GM13976 (cell line): ENCODE data around the gene PRRT1.
A peak's percentile ranks its signal among the peaks of the same experiment; 100 is the strongest.
"Not testable (repeated sequence)": the region's sequence is repeated elsewhere in the genome, so short reads cannot be mapped to it uniquely, and the experiment has no call there.

Experiments used
- DNase-seq: peaks from one replicate; pipeline ENCODE4 v3.0.0; 2012; ENCODE audit warnings: low spot score
- CTCF ChIP-seq: IDR thresholded peaks from 2 replicates; pipeline ENCODE4 v1.5.1; 2012; ENCODE audit warnings: borderline replicate concordance, mild to moderate bottlenecking; ENCODE audit not compliant: insufficient read depth; ENCODE audit errors: extremely low read depth, missing control alignments, control extremely low read depth
- in situ Hi-C: fragments of 300-500 bp; cut with MboI; formaldehyde crosslinking; loops from one replicate; pipeline ENCODE4 v1.12.0; 2022; ENCODE audit warnings: low sequenced_read_pairs, mixed read lengths, inconsistent platforms; ENCODE audit not compliant: unreplicated experiment

The PRRT1 gene

GRCh38 chr6:32195902-32196681 is 44.4 kb upstream of the PRRT1 start:
- no peak for TF ChIP-seq CTCF
- in situ Hi-C loops, result no loop called here
- peak; percentile 85 for DNase-seq

- TF ChIP-seq CTCF, result peak; percentile 5
- peak; percentile 98 for DNase-seq
- in situ Hi-C loops, result no loop called here
Observed at GRCh38 chr6:32195652-32195901, 43.8 kb upstream of the PRRT1 start.

DNA sequence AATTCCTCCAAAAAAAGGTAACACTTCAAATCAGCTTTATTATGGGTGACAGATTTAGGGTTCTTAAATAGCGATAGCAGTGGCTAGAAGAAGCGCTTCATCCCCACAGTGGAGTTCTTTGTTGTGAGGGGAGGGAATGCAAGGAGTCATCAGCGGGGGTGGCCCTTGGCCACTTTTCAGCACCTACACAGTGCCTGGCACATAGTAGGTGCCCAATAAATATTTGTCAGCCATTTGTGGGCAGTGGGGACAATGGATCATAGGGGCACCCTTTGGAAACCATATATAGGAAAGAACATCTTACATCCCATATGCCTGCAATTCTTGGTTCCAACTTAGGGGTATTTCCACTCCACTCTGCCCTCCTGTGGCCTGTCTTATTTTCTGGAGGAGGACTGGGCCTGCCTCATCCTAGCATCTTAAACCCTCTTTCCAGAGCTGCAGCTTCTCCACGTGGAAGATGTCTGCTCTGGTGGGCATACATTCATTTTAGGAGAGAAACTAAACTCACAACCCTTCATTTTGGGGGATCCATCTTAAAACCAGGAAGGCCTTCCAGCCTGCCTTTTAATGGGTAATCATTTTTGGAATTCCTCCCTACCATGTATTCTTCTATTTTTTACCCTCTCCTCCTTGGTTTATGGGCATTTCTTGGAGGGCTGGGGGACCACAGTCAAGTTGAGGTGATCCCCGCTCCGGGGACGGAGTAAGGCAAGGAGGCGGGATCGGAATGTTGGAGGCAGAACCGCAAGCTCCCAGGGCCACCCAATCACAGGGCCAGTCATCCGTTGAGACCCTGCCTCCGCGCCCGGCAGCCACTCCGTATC is 43.3 kb upstream of the PRRT1 start:
- in situ Hi-C loops, result no loop called here
- no peak for DNase-seq

DNA sequence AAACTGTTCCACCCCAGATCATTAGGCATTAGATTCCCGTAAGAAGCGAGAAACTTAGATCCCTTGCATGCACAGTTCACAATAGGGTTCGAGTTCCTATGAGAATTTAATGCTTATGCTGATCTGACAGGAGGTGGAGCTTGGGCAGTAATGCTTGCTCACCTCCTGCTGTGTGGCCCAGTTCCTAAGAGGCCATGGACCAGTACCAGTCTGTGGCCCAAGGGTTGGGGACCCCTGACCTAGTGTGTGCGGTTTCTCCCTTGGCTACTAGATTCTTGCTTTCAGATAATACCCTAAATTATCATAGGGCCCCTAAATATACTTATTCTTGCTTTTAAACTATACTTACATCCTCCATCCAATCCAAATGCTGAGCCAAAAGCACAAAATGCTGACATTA is 42.6 kb upstream of the PRRT1 start:
- no peak for DNase-seq
- no peak for TF ChIP-seq CTCF
- in situ Hi-C loops, result no loop called here

More for the DNA sequence above, 43.3 kb upstream of the PRRT1 start:
- peak; percentile 47 for TF ChIP-seq CTCF

DNA sequence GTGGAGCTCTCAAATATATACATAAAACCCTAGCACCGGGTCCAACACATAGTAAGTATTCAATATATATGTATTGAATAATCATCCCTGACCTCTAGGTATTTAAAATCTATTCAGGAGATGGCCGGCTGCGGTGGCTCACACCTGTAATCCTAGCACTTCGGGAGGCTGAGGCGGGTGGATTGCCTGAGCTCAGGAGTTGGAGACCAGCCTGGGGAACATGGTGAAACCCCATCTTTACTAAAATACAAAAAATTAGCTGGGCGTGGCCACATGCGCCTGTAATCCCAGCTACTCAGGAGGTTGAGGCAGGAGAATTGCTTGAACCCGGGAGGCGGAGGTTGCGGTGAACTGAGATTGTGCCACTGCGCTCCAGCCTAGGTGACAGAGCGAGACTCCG is 41.4 kb upstream of the PRRT1 start:
- in situ Hi-C loops, DNase-seq: not testable (repeated sequence)

DNA sequence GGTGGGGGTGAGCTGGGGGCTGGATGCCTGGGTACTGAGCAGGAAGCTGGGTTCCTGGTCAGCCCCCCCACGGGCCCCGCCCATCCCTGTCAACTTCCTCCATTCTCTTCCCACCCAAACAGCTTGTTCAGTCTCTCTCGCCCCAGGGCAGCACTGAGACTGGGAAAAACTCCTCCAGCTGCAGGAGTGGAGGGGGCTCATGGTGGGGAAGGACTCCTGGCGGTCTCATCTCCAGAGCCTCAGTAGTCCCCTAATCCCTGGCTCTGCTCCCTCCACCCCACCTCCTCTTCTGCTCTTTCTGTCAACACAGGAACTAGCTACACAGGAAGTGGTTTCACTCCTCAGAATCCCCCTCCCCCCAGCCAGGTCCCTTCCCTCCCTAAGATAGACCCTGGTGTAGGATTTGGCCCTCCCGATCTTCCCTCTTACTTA is 40.9 kb upstream of the PRRT1 start, which contains the start of gene GPSM3:
TSS of gene GPSM3 (minus strand) at position 36 of the 432 bp plus-strand sequence. CDS start 130 bp downstream, outside the sequence.
- no peak for TF ChIP-seq CTCF
- DNase-seq, result no peak
- in situ Hi-C loops, result no loop called here

- TF ChIP-seq CTCF, result no peak
- DNase-seq, result no peak
- in situ Hi-C loops, result no loop called here
Observed at GRCh38 chr6:32191696-32192607, 40.2 kb upstream of the PRRT1 start.
